ENCODE measurements around the gene ZNF746.
"Not testable (repeated sequence)": the region's sequence is repeated elsewhere in the genome, so short reads cannot be mapped to it uniquely, and the experiment has no call there.

ZNF746 gene

DNA sequence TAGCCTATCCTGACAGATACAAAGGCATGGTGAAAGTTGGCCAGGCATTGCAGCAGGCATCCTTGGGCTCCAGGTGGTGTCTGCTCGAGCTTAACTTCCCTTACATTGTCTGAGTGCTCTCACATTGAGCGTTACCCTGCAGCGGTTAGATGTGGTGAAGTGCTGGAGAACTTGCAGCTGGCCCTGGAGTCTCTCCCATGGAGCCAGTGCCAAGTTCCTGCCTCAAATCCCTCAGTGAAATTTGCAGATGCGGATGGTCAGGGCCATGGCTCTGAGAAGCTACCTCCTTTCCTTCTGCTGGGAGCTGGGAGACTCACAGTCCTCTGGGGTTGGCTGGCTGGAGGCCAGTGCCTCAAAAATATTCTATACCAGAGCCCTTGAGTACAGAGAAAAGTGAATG lies 3.3 kb upstream of the ZNF746 start:
- H3K4me1 ChIP-seq (ENCODE audit: control insufficient read depth, insufficient read depth, low read length): peaks cover 4% of the 10 kb centered on the region
- no peaks in the 10 kb centered on the region for H3K27me3 ChIP-seq (ENCODE audit: control insufficient read depth, insufficient read depth, low read length)
- no peak overlapping the region for H3K9ac ChIP-seq (ENCODE audit: low read length)
- no peak overlapping the region for H3K27ac ChIP-seq (ENCODE audit: low read depth, low read length)
- no peaks in the 10 kb centered on the region for H3K36me3 ChIP-seq (ENCODE audit: control insufficient read depth, insufficient read depth, low read length)
- H3K4me3 ChIP-seq (ENCODE audit: low read length): no peak overlapping the region

DNA sequence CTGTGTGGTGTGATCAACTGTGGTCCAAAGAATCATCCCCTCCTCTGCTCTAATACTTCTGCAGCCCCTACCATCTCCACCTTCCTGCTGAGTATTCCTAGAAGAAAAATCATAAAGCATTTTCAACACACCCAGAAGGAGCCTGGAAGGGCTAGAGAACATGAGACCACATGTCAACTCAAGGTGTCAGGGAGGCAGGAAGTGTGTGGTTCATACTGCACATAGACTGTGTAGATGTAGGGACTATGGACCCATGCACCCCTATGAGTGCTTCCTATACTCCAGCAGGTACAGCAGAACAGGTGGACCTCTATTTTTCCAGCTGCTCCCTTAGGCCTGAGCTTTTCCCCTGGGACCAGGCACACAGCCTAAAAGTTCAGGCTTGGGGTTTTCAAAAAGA lies 2.6 kb upstream of the ZNF746 start:
- Histone ChIP-seq H3K27ac (ENCODE audit: low read depth, low read length) (no peak overlapping the region), H3K36me3 (ENCODE audit: control insufficient read depth, insufficient read depth, low read length) (no peaks in the 10 kb centered on the region), H3K27me3 (ENCODE audit: control insufficient read depth, insufficient read depth, low read length) (no peaks in the 10 kb centered on the region), H3K4me1 (ENCODE audit: control insufficient read depth, insufficient read depth, low read length) (peaks cover 7% of the 10 kb centered on the region), H3K4me3 (ENCODE audit: low read length) (no peak overlapping the region), H3K9ac (ENCODE audit: low read length) (no peak overlapping the region)

DNA sequence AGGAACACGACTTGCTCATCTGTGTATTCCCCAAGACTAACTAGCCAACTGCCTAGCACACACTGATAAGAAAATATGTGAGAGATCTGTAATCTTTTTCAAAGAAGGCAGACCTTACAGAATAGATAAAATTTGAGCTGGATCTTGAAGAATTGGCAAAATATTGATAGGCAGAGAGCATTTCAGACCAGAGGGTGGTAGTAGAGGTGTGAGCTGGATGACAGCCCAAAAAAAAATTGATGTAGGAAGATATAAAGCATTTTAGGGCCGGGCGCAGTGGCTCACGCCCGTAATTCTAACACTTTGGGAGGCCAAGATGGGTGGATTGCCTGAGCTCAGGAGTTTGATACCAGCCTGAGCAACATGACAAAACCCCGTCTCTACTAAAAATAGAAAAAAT lies 1.2 kb upstream of the ZNF746 start:
- H3K36me3 ChIP-seq (ENCODE audit: control insufficient read depth, insufficient read depth, low read length): no peaks in the 10 kb centered on the region
- H3K27me3 ChIP-seq (ENCODE audit: control insufficient read depth, insufficient read depth, low read length): no peaks in the 10 kb centered on the region
- H3K4me1 ChIP-seq (ENCODE audit: control insufficient read depth, insufficient read depth, low read length): peaks cover 7% of the 10 kb centered on the region
- H3K4me3 ChIP-seq (ENCODE audit: low read length): no peak overlapping the region
- no peak overlapping the region for H3K27ac ChIP-seq (ENCODE audit: low read depth, low read length)
- H3K9ac ChIP-seq (ENCODE audit: low read length): no peak overlapping the region

DNA sequence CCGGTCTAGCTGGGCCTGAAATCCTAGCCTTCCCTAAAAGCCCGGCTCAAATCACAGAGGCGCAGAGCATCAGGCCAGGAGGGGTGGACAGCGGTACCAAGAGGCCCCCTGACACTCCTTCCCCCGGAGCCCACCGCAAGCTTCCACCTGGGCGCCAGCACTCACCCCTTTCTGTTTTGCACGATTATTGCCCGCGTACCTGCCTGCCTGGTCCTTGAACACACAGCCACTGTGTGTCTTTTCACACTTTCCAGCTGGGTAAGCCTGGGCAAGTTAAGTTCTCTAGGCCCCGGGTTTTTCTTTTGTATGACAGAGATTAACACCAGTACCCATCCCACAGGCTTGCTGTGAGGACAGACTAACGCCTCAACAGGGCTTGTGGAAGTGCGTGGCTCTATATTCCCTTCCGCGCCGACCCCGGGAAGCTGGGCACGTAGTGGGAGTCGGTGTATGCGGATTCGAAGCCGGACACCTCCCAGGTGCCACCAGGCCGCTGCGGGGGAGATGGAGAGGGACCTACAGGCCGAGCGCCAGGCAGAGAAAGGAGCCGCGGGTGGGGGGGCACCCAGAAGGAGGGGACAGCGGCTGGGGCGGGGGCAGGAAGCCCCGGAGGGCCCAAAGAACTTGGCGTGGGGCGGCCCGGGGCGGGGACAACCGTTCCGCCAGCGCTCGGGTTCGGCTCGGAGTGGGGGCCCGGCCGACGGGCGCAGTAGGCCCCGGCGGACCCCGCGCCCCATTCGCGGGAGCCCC lies 792 bp downstream of the ZNF746 start:
- peaks cover 12% of the 10 kb centered on the region for H3K36me3 ChIP-seq (ENCODE audit: control insufficient read depth, insufficient read depth, low read length)
- no peaks in the 10 kb centered on the region for H3K27me3 ChIP-seq (ENCODE audit: control insufficient read depth, insufficient read depth, low read length)
- no peak overlapping the region for H3K9ac ChIP-seq (ENCODE audit: low read length)
- peak overlapping the region; percentile 69 for H3K4me3 ChIP-seq (ENCODE audit: low read length)
- peaks cover 7% of the 10 kb centered on the region for H3K4me1 ChIP-seq (ENCODE audit: control insufficient read depth, insufficient read depth, low read length)
- peak overlapping the region; percentile 53 for H3K27ac ChIP-seq (ENCODE audit: low read depth, low read length)

DNA sequence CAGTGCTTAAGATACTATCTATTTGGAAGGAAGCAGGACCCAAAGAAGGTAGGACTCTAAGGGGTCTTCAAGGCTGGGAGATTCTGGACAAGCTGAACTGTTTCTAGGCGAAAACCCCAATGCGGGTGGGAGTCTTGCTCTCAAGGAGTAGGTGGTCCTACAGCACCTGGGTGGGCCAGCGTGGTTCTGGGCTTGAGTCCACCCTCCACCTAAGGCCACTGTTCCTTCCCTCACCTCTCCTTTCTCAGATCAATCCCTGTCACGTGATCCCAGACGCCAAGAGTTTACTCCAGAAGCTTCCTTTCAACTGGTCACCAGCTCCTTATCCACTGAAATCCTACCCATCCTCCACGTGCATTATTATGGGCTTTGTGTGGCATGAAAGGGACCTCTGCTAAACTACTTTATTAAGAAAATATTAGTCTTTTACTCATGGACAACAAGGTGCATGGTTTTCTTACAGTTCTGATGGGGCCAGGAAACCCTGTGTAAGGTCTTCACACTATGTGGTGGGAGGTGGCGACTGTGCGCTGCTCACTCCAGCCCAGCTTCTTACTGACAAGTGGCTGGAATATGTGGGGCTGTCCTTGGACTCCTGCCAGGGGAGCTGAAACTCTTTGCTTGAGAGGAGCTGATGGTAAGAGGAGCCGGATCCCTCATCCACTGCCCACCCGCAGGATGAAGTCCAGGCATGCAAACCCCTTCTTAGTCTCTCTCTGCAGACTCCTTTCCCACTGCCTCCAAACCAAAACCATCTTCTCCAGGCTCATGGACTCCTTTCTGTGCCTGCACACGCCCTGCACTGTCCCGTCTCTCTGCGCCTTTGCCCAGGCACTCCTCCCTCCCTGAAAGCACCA lies 1.6 kb downstream of the ZNF746 start:
- peak overlapping the region; percentile 69 for H3K4me3 ChIP-seq (ENCODE audit: low read length)
- no peaks in the 10 kb centered on the region for H3K27me3 ChIP-seq (ENCODE audit: control insufficient read depth, insufficient read depth, low read length)
- peaks cover 7% of the 10 kb centered on the region for H3K4me1 ChIP-seq (ENCODE audit: control insufficient read depth, insufficient read depth, low read length)
- H3K36me3 ChIP-seq (ENCODE audit: control insufficient read depth, insufficient read depth, low read length): peaks cover 17% of the 10 kb centered on the region
- no peak overlapping the region for H3K27ac ChIP-seq (ENCODE audit: low read depth, low read length)
- H3K9ac ChIP-seq (ENCODE audit: low read length): no peak overlapping the region

DNA sequence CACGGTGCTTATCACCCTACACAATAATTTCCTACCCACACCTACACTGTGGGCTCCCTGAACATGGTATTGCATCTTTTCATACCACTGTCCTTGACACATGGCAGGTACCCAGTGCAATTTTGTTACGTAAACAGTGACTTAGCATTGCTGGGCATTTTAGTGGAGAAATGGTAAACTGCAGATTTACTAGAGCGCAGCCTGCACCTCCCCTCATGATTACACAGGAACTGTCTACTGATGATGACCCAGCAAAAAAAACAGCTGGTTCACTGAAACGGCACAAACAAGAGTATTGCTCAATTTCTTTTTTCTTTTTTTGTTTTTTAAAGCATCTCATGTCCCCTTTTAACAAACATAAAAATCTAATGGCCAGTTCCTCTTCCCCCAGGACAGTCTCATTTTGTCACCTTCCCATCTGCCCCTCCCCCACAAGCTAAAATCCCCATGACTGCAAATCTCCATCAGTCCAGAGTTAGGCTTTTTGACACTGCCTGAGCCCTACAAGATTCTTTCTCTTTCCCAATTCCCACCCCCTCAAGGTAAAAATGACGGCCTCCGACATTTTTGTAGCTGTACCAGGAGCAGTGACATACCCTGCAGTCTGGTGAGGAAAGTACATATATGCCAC lies 2.8 kb downstream of the ZNF746 start:
- Histone ChIP-seq H3K4me3 (ENCODE audit: low read length) (no peak overlapping the region), H3K4me1 (ENCODE audit: control insufficient read depth, insufficient read depth, low read length) (peaks cover 7% of the 10 kb centered on the region), H3K27ac (ENCODE audit: low read depth, low read length) (no peak overlapping the region)

DNA sequence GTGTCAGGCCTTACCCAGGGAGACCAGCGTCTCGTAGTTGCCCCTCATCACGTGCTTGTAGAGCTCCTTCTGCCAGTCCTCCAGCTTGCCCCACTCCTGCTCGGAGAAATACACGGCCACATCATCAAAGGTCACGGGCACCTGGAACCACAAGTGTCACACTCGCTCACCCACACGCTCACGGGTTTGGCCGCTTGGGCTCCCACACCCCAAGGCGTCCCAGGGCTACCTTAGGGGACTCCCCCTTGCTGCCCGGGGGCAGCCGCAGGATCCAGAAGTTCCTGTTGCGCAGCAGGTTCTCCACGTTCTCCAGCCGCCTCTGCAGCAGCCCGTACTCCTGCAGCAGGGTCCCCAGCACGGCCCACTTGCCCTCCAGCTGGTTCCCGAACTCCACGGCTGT lies 3.6 kb downstream of the ZNF746 start:
- H3K36me3 ChIP-seq (ENCODE audit: control insufficient read depth, insufficient read depth, low read length): peaks cover 30% of the 10 kb centered on the region
- not testable (repeated sequence) for H3K27me3 ChIP-seq (ENCODE audit: control insufficient read depth, insufficient read depth, low read length); H3K27ac ChIP-seq (ENCODE audit: low read depth, low read length)

More for the DNA sequence above, 2.8 kb downstream of the ZNF746 start:
- no peak overlapping the region for H3K9ac ChIP-seq (ENCODE audit: low read length)
- no peaks in the 10 kb centered on the region for H3K27me3 ChIP-seq (ENCODE audit: control insufficient read depth, insufficient read depth, low read length)
- H3K36me3 ChIP-seq (ENCODE audit: control insufficient read depth, insufficient read depth, low read length): peaks cover 29% of the 10 kb centered on the region

DNA sequence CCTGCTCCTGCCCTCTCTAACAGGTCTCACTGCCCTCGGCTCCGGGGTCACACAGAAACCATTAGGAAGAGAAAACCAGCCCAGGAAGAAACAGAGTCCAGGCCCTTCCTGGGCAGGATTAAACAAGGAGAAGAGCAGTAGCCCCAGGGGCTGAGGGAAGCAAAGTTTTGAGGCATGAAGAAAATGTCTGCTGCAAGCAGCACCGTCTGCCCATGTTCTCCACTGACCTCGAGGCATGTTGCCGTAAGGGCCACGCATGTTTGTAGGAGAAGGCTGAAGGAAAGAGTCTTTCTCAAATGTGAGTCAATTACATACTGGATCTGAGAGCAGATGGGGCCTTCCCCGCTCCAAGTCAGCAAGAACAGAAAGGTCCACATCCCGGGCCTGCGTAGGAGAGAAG lies 4.2 kb downstream of the ZNF746 start:
- Histone ChIP-seq H3K4me1 (ENCODE audit: control insufficient read depth, insufficient read depth, low read length) (peaks cover 7% of the 10 kb centered on the region), H3K27ac (ENCODE audit: low read depth, low read length) (no peak overlapping the region), H3K4me3 (ENCODE audit: low read length) (no peak overlapping the region), H3K27me3 (ENCODE audit: control insufficient read depth, insufficient read depth, low read length) (no peaks in the 10 kb centered on the region), H3K36me3 (ENCODE audit: control insufficient read depth, insufficient read depth, low read length) (peaks cover 33% of the 10 kb centered on the region), H3K9ac (ENCODE audit: low read length) (no peak overlapping the region)

More for the DNA sequence above, 3.6 kb downstream of the ZNF746 start:
- H3K4me3 ChIP-seq (ENCODE audit: low read length); H3K4me1 ChIP-seq (ENCODE audit: control insufficient read depth, insufficient read depth, low read length); H3K9ac ChIP-seq (ENCODE audit: low read length): not testable (repeated sequence)

DNA sequence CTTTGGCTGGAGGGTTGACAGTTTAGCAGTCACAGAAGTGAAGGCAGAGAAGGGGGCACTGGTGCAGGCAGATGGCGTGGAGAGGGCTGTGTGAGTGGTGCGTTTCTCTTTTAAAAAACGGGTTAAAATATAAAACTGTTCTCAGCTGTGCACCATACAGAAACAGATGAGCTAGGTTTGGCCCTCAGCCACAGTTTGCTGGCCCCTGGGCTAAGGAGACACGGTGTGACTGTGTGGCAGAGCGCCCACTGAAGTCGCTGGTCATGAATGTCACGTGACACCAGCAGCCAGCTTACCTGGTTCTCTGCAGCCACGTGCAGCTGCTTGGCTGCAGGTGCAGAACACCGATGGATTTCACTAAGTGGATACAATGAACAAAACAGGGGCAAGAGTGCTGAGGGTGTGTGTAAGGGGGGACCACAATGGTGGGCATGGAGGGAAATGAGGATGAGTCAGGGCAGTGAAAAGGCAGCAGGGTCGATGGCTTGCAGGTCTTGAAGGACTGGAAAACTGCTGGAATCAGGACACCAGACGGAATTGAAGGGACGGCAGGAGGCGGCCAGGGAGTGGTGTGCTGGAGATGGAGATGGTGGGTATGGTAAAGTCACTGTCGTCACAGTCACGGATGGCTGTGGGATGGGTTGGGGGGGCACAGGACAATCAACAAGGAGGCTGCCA lies 7.4 kb downstream of the ZNF746 start:
- Histone ChIP-seq H3K4me1 (ENCODE audit: control insufficient read depth, insufficient read depth, low read length) (no peaks in the 10 kb centered on the region), H3K27ac (ENCODE audit: low read depth, low read length) (no peak overlapping the region), H3K36me3 (ENCODE audit: control insufficient read depth, insufficient read depth, low read length) (peaks cover 33% of the 10 kb centered on the region), H3K27me3 (ENCODE audit: control insufficient read depth, insufficient read depth, low read length) (no peaks in the 10 kb centered on the region), H3K9ac (ENCODE audit: low read length) (no peak overlapping the region), H3K4me3 (ENCODE audit: low read length) (no peak overlapping the region)

DNA sequence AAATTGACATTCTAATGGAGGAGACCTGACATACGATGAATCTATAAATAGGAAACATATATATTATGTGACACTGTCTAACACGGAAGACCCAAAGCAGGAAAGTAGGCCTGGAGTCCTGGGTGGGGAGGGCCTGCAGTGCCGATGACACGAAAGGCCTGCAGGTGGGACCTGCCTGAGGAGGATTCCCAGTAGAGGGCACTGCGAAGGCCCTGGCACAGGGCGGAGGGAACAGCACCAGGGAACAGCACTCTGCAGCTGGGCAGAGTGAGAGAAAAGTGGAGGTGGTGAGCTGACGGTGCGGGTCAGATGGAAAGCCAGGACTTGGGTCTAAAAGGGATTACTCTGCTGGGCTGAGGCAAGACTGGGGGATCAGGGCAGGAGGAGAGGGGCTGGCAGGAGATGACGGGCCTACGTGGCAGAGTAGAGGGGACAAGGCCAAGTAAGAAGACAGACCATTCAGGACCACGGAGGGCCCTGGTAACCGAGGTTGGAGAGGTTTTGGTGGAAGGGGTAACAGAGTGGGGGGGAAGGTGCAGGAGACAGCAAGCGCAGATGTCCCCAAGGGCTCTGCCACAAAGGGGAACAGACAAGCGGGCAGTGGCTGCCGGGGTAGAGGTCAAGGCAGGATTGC lies 8.1 kb downstream of the ZNF746 start:
- peaks cover 33% of the 10 kb centered on the region for H3K36me3 ChIP-seq (ENCODE audit: control insufficient read depth, insufficient read depth, low read length)
- no peaks in the 10 kb centered on the region for H3K4me1 ChIP-seq (ENCODE audit: control insufficient read depth, insufficient read depth, low read length)
- no peak overlapping the region for H3K27ac ChIP-seq (ENCODE audit: low read depth, low read length)
- no peaks in the 10 kb centered on the region for H3K27me3 ChIP-seq (ENCODE audit: control insufficient read depth, insufficient read depth, low read length)
- no peak overlapping the region for H3K4me3 ChIP-seq (ENCODE audit: low read length)
- H3K9ac ChIP-seq (ENCODE audit: low read length): no peak overlapping the region

DNA sequence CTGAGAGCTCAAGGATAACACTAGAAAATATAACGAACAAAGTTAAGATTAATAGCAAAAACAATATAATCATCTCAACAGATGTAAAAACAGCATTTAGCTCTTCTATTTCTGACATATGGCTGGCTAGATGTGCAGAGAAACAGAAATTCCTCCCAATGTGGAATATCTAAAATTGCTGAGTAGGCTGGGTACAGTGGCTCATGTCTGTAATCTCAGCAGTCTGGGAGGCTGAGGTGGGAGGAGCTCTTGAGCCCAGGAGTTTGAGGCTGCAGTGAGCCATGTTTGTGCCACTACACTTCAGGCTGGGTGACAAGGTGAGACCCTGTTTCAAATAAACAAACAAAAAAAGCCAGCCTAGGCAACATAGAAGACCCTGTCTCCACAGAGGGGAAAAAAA lies 18.0 kb downstream of the ZNF746 start:
- Histone ChIP-seq H3K27ac (ENCODE audit: low read depth, low read length) (no peak overlapping the region), H3K4me3 (ENCODE audit: low read length) (no peak overlapping the region), H3K36me3 (ENCODE audit: control insufficient read depth, insufficient read depth, low read length) (peaks cover 17% of the 10 kb centered on the region), H3K4me1 (ENCODE audit: control insufficient read depth, insufficient read depth, low read length) (no peaks in the 10 kb centered on the region), H3K9ac (ENCODE audit: low read length) (no peak overlapping the region), H3K27me3 (ENCODE audit: control insufficient read depth, insufficient read depth, low read length) (no peaks in the 10 kb centered on the region)

DNA sequence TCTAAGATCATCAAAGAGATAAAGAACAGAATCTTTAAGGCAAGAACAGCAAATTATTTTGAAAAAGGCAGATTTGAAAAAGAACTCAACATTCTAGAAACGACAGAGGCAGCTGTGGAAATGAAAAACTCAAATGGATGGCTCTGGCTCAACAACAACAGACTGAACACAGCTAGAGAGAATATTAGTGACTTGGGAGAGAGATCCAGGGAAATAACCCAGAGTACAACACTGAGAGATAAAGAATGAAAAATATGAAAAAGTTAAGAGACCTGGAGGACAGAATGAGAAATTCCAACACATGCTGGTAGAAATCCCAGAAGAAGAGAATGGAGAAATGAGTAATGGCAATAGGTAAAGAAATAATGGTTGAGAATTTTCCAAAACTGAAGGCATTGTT lies 18.9 kb downstream of the ZNF746 start:
- H3K36me3 ChIP-seq (ENCODE audit: control insufficient read depth, insufficient read depth, low read length): peaks cover 19% of the 10 kb centered on the region

More for the DNA sequence above, 18.9 kb downstream of the ZNF746 start:
- H3K4me3 ChIP-seq (ENCODE audit: low read length): no peak overlapping the region
- H3K9ac ChIP-seq (ENCODE audit: low read length): no peak overlapping the region
- no peaks in the 10 kb centered on the region for H3K27me3 ChIP-seq (ENCODE audit: control insufficient read depth, insufficient read depth, low read length)
- H3K4me1 ChIP-seq (ENCODE audit: control insufficient read depth, insufficient read depth, low read length): no peaks in the 10 kb centered on the region
- no peak overlapping the region for H3K27ac ChIP-seq (ENCODE audit: low read depth, low read length)

Measured in rectal smooth muscle tissue (tissue), 1 donor.